K562 (cell line): ENCODE data around the gene TNFSF13B. TPM values are rescaled to one million over a fixed set of nuclear protein-coding genes. Genes with fewer than 3 reads are reported as not detected.

Experiments
- ATAC-seq: fragments of 200-7000 bp; cut with Tn5 transposase; 3 replicates; pipeline ENCODE4 v1.9.1; 2020; ENCODE audit warnings: moderate library complexity
- BruUV-seq: library from RNA; stranded (reverse); fragments of 400-500 nt; replicated peaks from 2 replicates; lab custom pipeline; 2021; lab: Mats Ljungman, UMichigan
- CTCF ChIA-PET: fragments of 300-600 bp; formaldehyde crosslinking; extraction: SDS; loops from one replicate; lab custom pipeline; 2021; ENCODE audit warnings: low intra/inter-chr PET ratio; lab: Yijun Ruan, JAX
- POLR2A ChIA-PET: fragments of 300-600, 350-650 bp; sonication (Branson Sonifier 250); formaldehyde crosslinking; extraction: SDS; loops from one replicate; lab custom pipeline; 2021; ENCODE audit warnings: antibody characterized with exemption, inconsistent platforms; lab: Yijun Ruan, JAX
- DNase-seq, 4 experiments: peaks; one replicate each; pipeline versions ENCODE4 v3.0.0 to v3.0.0-alpha.2; 2011 to 2018; ENCODE audit warnings: low spot score in 3 of 4, mixed read lengths in 3 of 4; ENCODE audit errors: extremely low read depth in 1 of 4
- FAIRE-seq: peaks from 2 replicates; lab custom pipeline; 2011; peaks lifted over from hg19 to GRCh38; lab: Jason Lieb, UNC
- H2AFZ ChIP-seq: 2 replicates; pipeline ENCODE4 v1.6.0; 2011; ENCODE audit warnings: low read depth, low read length, control low read depth, inconsistent platforms
- H3K27ac ChIP-seq: fragments of 200-600 bp; 3 replicates; pipeline ENCODE4 v1.8.0; 2011; ENCODE audit warnings: low read depth, mild to moderate bottlenecking, control low read depth, inconsistent platforms, low read length, moderate library complexity, mixed read lengths; ENCODE audit errors: extremely low read depth
- H3K27me3 ChIP-seq, 2 experiments: fragments of 300-600 bp in 1 of 2; 2 replicates in 1 of 2; 3 replicates in 1 of 2; pipeline versions ENCODE4 v1.6.0 to v1.8.0; 2011; ENCODE audit warnings: inconsistent platforms in 2 of 2, low read length in 2 of 2, mild to moderate bottlenecking in 1 of 2, mixed read lengths in 1 of 2, moderate library complexity in 1 of 2; ENCODE audit not compliant: control insufficient read depth in 2 of 2, insufficient read depth in 2 of 2
- H3K36me3 ChIP-seq: fragments of 300-600 bp; 3 replicates; pipeline ENCODE4 v1.8.0; 2011; ENCODE audit warnings: mild to moderate bottlenecking, low read length, inconsistent platforms; ENCODE audit not compliant: control insufficient read depth, insufficient read depth
- H3K4me1 ChIP-seq, 2 experiments: fragments of 200-600 bp in 1 of 2; replicated peaks in 1 of 2; 2 replicates in 1 of 2; 3 replicates in 1 of 2; pipeline versions ENCODE4 v1.5.1 to v1.8.0; 2011; ENCODE audit warnings: inconsistent platforms in 2 of 2, low read length in 2 of 2, mild to moderate bottlenecking in 1 of 2, mixed read lengths in 1 of 2, moderate library complexity in 1 of 2; ENCODE audit not compliant: control insufficient read depth in 2 of 2, insufficient read depth in 2 of 2
- H3K4me2 ChIP-seq: 2 replicates; pipeline ENCODE4 v1.6.1; 2011; ENCODE audit warnings: low read length, control low read depth, inconsistent platforms, mixed read lengths; ENCODE audit not compliant: insufficient read depth
- H3K4me3 ChIP-seq: fragments of 200-600 bp; sonication (generic), shearing (Covaris generic); 2 replicates; pipeline ENCODE4 v1.5.1; 2016; ENCODE audit warnings: control low read depth, inconsistent platforms
- H3K79me2 ChIP-seq: fragments of 200-600 bp; 3 replicates; pipeline ENCODE4 v1.8.0; 2011; ENCODE audit warnings: low read length, inconsistent platforms; ENCODE audit not compliant: control insufficient read depth, insufficient read depth
- H3K9ac ChIP-seq, 2 experiments: 2 replicates each; pipeline versions ENCODE4 v1.6.0 to v1.6.1; 2011; ENCODE audit warnings: low read depth in 2 of 2, low read length in 2 of 2, control low read depth in 1 of 2, inconsistent platforms in 1 of 2, mild to moderate bottlenecking in 1 of 2, mixed read lengths in 1 of 2; ENCODE audit not compliant: insufficient read depth in 1 of 2
- H3K9me1 ChIP-seq: one replicate; pipeline ENCODE4 v1.6.0; 2011; ENCODE audit warnings: inconsistent platforms, mild to moderate bottlenecking, low read length, moderate library complexity; ENCODE audit not compliant: control insufficient read depth, insufficient read depth
- H3K9me3 ChIP-seq: replicated peaks from 2 replicates; pipeline ENCODE4 v1.5.1; 2011; ENCODE audit warnings: low read depth, low read length, inconsistent platforms; ENCODE audit not compliant: control insufficient read depth, insufficient read depth
- H4K20me1 ChIP-seq: replicated peaks from 2 replicates; pipeline ENCODE4 v1.6.1; 2011; ENCODE audit warnings: low read length, inconsistent platforms, mixed read lengths; ENCODE audit not compliant: control insufficient read depth, insufficient read depth
- EZH2 ChIP-seq: IDR thresholded peaks from 2 replicates; pipeline ENCODE4 v1.6.1; 2012; ENCODE audit warnings: low read depth, mild to moderate bottlenecking, inconsistent platforms, low read length, borderline replicate concordance
- IRF9 ChIP-seq: fragments of 450-650 bp; IDR thresholded peaks from 2 replicates; pipeline ENCODE4 v1.6.1; 2016; ENCODE audit warnings: missing biosample characterization, missing genetic modification characterization
- OTX1 ChIP-seq: fragments of 450-650 bp; formaldehyde crosslinking; IDR thresholded peaks from 2 replicates; pipeline ENCODE4 v1.4.0; 2022; ENCODE audit warnings: mild to moderate bottlenecking
- PHF8 ChIP-seq: fragments of 200-600 bp; sonication (generic); IDR thresholded peaks from 2 replicates; pipeline ENCODE4 v1.6.1; 2012; ENCODE audit warnings: mixed run types, mild to moderate bottlenecking, inconsistent platforms, low read length, moderate library complexity, borderline replicate concordance
- SRSF1 ChIP-seq: fragments of 200-400 bp; formaldehyde crosslinking; IDR thresholded peaks from 2 replicates; pipeline ENCODE4 v1.6.1; 2017; ENCODE audit warnings: mild to moderate bottlenecking, low read depth, low read length, moderate library complexity
- ZNF121 ChIP-seq: sonication (generic); formaldehyde crosslinking; conservative IDR thresholded peaks from 2 replicates; pipeline ENCODE4 v1.8.0; 2022; ENCODE audit warnings: missing genetic modification reagents
- ZNF3 ChIP-seq: fragments of 250-450 bp; sonication (Bioruptor Pico); IDR thresholded peaks from 2 replicates; pipeline ENCODE4 v1.5.0; 2021; ENCODE audit warnings: mild to moderate bottlenecking, moderate library complexity
- WGBS: fragments of 100-300 bp; shearing (Covaris generic); methylation state at CpG from one replicate; pipeline ENCODE4 v1.1.6; 2016; ENCODE audit warnings: low coverage, mixed read lengths; ENCODE audit not compliant: insufficient coverage; ENCODE audit errors: missing lambda C conversion rate; 5-methylcytosine and 5-hydroxymethylcytosine counted together
- in situ Hi-C: fragments of 300-500 bp; cut with MboI; formaldehyde crosslinking; loops from 4 replicates; pipeline ENCODE4 v1.15.0; 2018; ENCODE audit warnings: inconsistent platforms, mixed read lengths
- intact Hi-C: fragments of 100-400 bp; cut with micrococcal nuclease; formaldehyde crosslinking; loops from 2 replicates; pipeline ENCODE4 v1.14.2; 2022
- polyA plus RNA-seq, 8 experiments: library from polyadenylated mRNA; depleted of rRNA in 4 of 8; stranded (reverse) in 5 of 8; unstranded in 3 of 8; fragments of >200 nt; fragmentation: Nextera tagmentation in 2 of 8; fragmentation: Illumina TruSeq in 1 of 8; extraction: Ambion mirVana in 2 of 8; extraction: Trizol in 1 of 8; gene quantifications; 2 replicates each; pipeline versions ENCODE4 v1.2.1 to v1.2.3, GENCODE V29; 2011 to 2014; ENCODE audit warnings: inconsistent platforms in 1 of 8, missing spikeins in 1 of 8
- total RNA-seq, 7 experiments: library from RNA; depleted of rRNA in 6 of 7; stranded (reverse); fragments of >200 nt in 6 of 7; fragmentation: Illumina TruSeq in 2 of 7; extraction: Trizol in 2 of 7; gene quantifications; 2 replicates each; pipeline versions ENCODE4 v1.2.1 to v1.2.3, GENCODE V29; 2011 to 2021; ENCODE audit warnings: low replicate concordance in 1 of 7

The TNFSF13B gene
- total and polyA plus RNA-seq, 9 of the 15 experiments (the other 6 are each of a cell fraction or from before 2014, with no cell fraction given), result 1.1 to 2.1 (median 1.5) TPM

- ChIA-PET POLR2A (no interaction called here), CTCF (no interaction called here)
- Histone ChIP-seq H4K20me1 (no peaks in the 10 kb centered on the region), H3K9me3 (no peaks in the 10 kb centered on the region), H2AFZ (peak overlapping the region; percentile 55; the same call in 1 of the 2 replicates), H3K4me1 (peaks cover 2 to 7% of the 10 kb centered on the region in 2 experiments; a peak in 4 of 5 replicates), H3K9me1 (no peaks in the 10 kb centered on the region), H3K79me2 (no peaks in the 10 kb centered on the region), H3K27me3 (no peaks in the 10 kb centered on the region), H3K4me3 (no peak overlapping the region), H3K27ac (no peak overlapping the region), H3K36me3 (no peaks in the 10 kb centered on the region), H3K4me2 (no peak overlapping the region), H3K9ac (no peak overlapping the region)
- BruUV-seq, result no TSS peak
- no peak for DNase-seq
- FAIRE-seq, result peak; percentile 26
- in situ Hi-C loops (no loop called here), intact Hi-C loops (no loop called here)
- 56% methylated on average over 3 of the region's 4 CpGs for WGBS
- no peak for TF ChIP-seq SRSF1
- no peak for TF ChIP-seq EZH2
- ATAC-seq, result peak; percentile 16
Measured at GRCh38 chr13:108268466-108269112, 929 bp upstream of the TNFSF13B start.

GRCh38 chr13:108270442-108270841 is 924 bp downstream of the TNFSF13B start:
- ChIA-PET POLR2A (interaction anchor here (0.8 kb wide), 1 partner anchor 52 kb away, joined by 3 read pairs; the partner anchor contains the start of gene ABHD13), CTCF (no interaction called here)
- TF ChIP-seq OTX1 (CRISPR knock-in tag), result no peak
- no peak for TF ChIP-seq ZNF3 (CRISPR knock-in tag)
- TF ChIP-seq IRF9 (tag), result no peak
- 0 out of 2 replicates have a peak, but pooled peaks have one; percentile 1 for TF ChIP-seq PHF8
- TF ChIP-seq ZNF121 (CRISPR knock-in tag), result no peak
- H3K27me3 ChIP-seq, result no peaks in the 10 kb centered on the region
- DNase-seq (no peak), FAIRE-seq (no peak), ATAC-seq (peak; percentile 36)
- no peaks in the 10 kb centered on the region for H3K36me3 ChIP-seq
- in situ Hi-C loops (no loop called here), intact Hi-C loops (no loop called here)
- peak overlapping the region; percentile 17 to 90; a peak in 3 of 4 replicates for H3K9ac ChIP-seq
- H3K79me2 ChIP-seq, result no peaks in the 10 kb centered on the region
- H3K9me1 ChIP-seq, result no peaks in the 10 kb centered on the region
- H4K20me1 ChIP-seq, result no peaks in the 10 kb centered on the region
- TSS peak; percentile 53 for BruUV-seq
- no peak overlapping the region for H3K27ac ChIP-seq
- no peaks in the 10 kb centered on the region for H3K9me3 ChIP-seq
- 0% methylated on average over 3 of the region's 3 CpGs for WGBS
- H2AFZ ChIP-seq, result peak overlapping the region; percentile 89
- H3K4me3 ChIP-seq, result 0 out of 2 replicates have a peak overlapping the region, but pooled peaks have one; percentile 17
- peaks cover 2 to 7% of the 10 kb centered on the region in 2 experiments; a peak in 4 of 5 replicates for H3K4me1 ChIP-seq
- H3K4me2 ChIP-seq, result peak overlapping the region; percentile 54
